Spleen (tissue), 7 donors: Measurements from ENCODE around the gene ZNF580.

Experiments
- CTCF ChIP-seq, 11 experiments: fragments of 200-600 bp in 7 of 11; fragments of 450-650 bp in 4 of 11; sonication (generic) in 4 of 11; IDR thresholded peaks in 8 of 11; conservative IDR thresholded peaks in 3 of 11; 1 replicate in 7 of 11; 2 replicates in 4 of 11; pipeline versions ENCODE4 v1.4.0 to v1.8.0; 2016 to 2021; ENCODE audit warnings: antibody characterized with exemption in 11 of 11, inconsistent platforms in 4 of 11, mild to moderate bottlenecking in 1 of 11
- POLR2AphosphoS5 ChIP-seq, 3 donors: sonication (generic); formaldehyde crosslinking; IDR thresholded peaks; one replicate each; pipeline ENCODE4 v1.5.1; 2017; ENCODE audit warnings: antibody characterized with exemption in 3 of 3
- donor health status: DM: no; HTN: no; CAD: no; lungs with moderate emphysema.
- donor health status: DM: no; HTN: no; CAD: no.
- donor health status: DM: no; HTN: no; CAD: no.

DNA sequence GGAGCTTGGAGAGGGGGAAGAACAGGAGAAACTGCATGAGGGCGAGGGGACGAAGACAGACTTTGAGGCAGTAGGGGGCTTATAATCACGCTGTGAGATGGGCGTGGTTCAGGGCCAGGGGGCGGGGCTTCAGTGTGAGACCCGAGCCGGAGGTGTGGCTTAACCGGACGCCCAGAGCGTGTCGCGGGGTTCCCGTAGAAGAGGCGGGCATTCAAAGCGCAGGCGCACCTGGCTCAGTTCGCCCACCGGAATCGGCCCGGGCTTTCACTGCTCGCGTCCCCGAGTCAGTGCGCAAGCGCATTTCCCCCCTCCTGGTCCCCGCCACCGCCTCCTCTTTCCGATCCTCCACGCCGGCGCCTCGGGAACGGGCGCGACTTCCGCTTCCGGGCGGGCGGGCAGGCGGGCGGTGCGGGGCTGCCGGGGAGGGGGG lies 35.6 kb upstream of the ZNF580 start:
- no peak for TF ChIP-seq CTCF (IDR thresholded peaks at IDR 0.05 in 8 of 11, conservative IDR thresholded peaks at IDR 0.05 in 3 of 11)
- TF ChIP-seq POLR2AphosphoS5 (IDR thresholded peaks at IDR 0.05), result peak; percentile 84 to 92 (median 89)
